SK-N-MC (cell line): Measurements from ENCODE around the gene B3GAT1.

Experiments
- EZH2 ChIP-seq: fragments of 200-600 bp; sonication (generic); IDR thresholded peaks from one replicate; pipeline ENCODE4 v1.6.1; 2017; ENCODE audit warnings: antibody characterized with exemption
- POLR2AphosphoS5 ChIP-seq: IDR thresholded peaks from 2 replicates; pipeline ENCODE4 v1.6.1; 2012; ENCODE audit warnings: mild to moderate bottlenecking, low read depth, low read length, borderline replicate concordance

GRCh38 chr11:134347441-134347840 is 64.6 kb downstream of the B3GAT1 start:
- no peak for TF ChIP-seq POLR2AphosphoS5
- TF ChIP-seq EZH2 = no peak
